HEK293 (cell line): Measurements from ENCODE around the gene PPFIA1.

Source experiments
- ZBTB48 ChIP-seq: fragments of 450-650 bp; formaldehyde crosslinking; IDR thresholded peaks from 2 replicates; pipeline ENCODE4 v1.5.1; 2016; ENCODE audit warnings: missing biosample characterization, missing genetic modification characterization
- ZFP37 ChIP-seq: fragments of 450-650 bp; formaldehyde crosslinking; IDR thresholded peaks from 2 replicates; pipeline ENCODE4 v1.5.1; 2016; ENCODE audit warnings: missing biosample characterization, missing genetic modification characterization
- ZNF114 ChIP-seq: fragments of 450-650 bp; formaldehyde crosslinking; IDR thresholded peaks from 2 replicates; pipeline ENCODE4 v1.5.0; 2017; ENCODE audit warnings: missing biosample characterization, missing genetic modification characterization
- ZNF311 ChIP-seq: fragments of 450-650 bp; formaldehyde crosslinking; IDR thresholded peaks from 2 replicates; pipeline ENCODE4 v1.5.1; 2017; ENCODE audit warnings: missing biosample characterization, missing genetic modification characterization, borderline replicate concordance
- ZNF629 ChIP-seq: fragments of 450-650 bp; formaldehyde crosslinking; IDR thresholded peaks from 2 replicates; pipeline ENCODE4 v1.5.1; 2017; ENCODE audit warnings: missing biosample characterization, missing genetic modification characterization
- ZSCAN30 ChIP-seq: fragments of 450-650 bp; IDR thresholded peaks from 2 replicates; pipeline ENCODE4 v1.5.1; 2018; ENCODE audit warnings: missing biosample characterization, mild to moderate bottlenecking, missing genetic modification characterization, moderate library complexity
- TF ChIP-seq, protein P1 (sequence below): fragments of 450-650 bp; formaldehyde crosslinking; IDR thresholded peaks from 2 replicates; pipeline ENCODE4 v1.5.1; 2016; ENCODE audit warnings: missing biosample characterization, missing genetic modification characterization

DNA sequence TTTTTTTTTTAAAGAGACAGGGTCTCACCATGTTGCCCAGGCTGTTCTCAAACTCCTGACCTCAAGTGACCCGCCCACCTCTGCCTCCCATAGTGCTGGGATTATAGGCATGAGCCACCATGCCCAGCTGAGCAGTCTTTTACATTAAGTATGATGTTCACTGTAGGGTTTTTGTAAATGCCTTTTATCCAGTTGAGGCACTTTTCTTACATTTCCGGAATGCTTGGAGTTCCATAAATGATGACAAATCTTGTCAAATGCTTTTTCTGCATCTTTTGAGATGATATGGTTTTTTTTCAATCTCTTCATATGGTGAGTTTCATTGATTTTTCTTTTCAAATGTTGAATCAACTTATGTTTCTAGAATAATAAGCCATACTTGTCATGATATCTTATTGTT lies 98.5 kb downstream of the PPFIA1 start:
- TF ChIP-seq ZNF629 (tag by site-specific recombination) (no peak), ZNF311 (tag by site-specific recombination) (no peak), ZNF114 (tag by site-specific recombination) (no peak), ZBTB48 (tag by site-specific recombination) (no peak), ZFP37 (tag by site-specific recombination) (no peak), ZSCAN30 (no peak)
- TF ChIP-seq, protein P1, sequence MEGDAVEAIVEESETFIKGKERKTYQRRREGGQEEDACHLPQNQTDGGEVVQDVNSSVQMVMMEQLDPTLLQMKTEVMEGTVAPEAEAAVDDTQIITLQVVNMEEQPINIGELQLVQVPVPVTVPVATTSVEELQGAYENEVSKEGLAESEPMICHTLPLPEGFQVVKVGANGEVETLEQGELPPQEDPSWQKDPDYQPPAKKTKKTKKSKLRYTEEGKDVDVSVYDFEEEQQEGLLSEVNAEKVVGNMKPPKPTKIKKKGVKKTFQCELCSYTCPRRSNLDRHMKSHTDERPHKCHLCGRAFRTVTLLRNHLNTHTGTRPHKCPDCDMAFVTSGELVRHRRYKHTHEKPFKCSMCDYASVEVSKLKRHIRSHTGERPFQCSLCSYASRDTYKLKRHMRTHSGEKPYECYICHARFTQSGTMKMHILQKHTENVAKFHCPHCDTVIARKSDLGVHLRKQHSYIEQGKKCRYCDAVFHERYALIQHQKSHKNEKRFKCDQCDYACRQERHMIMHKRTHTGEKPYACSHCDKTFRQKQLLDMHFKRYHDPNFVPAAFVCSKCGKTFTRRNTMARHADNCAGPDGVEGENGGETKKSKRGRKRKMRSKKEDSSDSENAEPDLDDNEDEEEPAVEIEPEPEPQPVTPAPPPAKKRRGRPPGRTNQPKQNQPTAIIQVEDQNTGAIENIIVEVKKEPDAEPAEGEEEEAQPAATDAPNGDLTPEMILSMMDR (tag by site-specific recombination), result no peak
